ENCODE data around the gene FAM169A. TPM values are rescaled to one million over a fixed set of nuclear protein-coding genes. Genes with fewer than 3 reads are reported as not detected.

Gene FAM169A
- total RNA-seq, 1 experiment from 2014 or later = 63.1 TPM

DNA sequence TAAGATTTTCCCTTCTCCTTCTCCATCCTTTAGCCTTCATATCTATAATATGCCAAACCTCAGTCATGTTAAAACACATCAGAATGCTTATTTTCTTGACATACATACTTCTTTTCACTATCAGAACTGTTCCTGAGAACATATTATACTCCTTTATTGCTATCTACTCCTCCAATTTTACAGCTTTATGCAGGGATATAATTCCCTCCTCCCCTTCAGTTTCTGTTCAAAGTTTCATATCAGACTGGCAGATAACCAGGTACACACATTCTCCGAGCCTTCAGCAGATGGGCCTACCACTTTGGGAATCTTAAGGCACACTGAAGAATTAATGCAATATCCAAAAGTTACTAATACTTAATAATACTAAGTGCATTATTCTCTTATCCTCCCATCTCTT is 29.1 kb downstream of the FAM169A start:
- peaks cover 5% of the 10 kb centered on the region; the same call in 1 of the 2 replicates for H3K79me2 ChIP-seq (ENCODE audit: insufficient read depth, low read length)
- H2AFZ ChIP-seq (ENCODE audit: low read length) = no peak overlapping the region
- no peak overlapping the region for H3K27ac ChIP-seq (ENCODE audit: insufficient read length, low read depth, low read length)
- no peak overlapping the region for H3K14ac ChIP-seq (ENCODE audit: insufficient read depth, low read length)
- H3K4me2 ChIP-seq (ENCODE audit: insufficient read depth, insufficient read length, low read length) = no peak overlapping the region
- H2BK15ac ChIP-seq (ENCODE audit: low read depth, low read length) = no peak overlapping the region
- WGBS (ENCODE audit: extremely low coverage, insufficient read length, low lambda C conversion rate) = no CpG with 5 or more reads among the region's 1 CpG
- H3K9ac ChIP-seq (ENCODE audit: extremely low read depth, insufficient read length, low read length) = no peak overlapping the region
- Mint-ChIP-seq H3K36me3 (ENCODE audit: insufficient read depth in 1 of 3, low read depth in 3 of 3) (peaks cover 32 to 70% (median 44%) of the 10 kb centered on the region in 3 experiments; a peak in 6 of 7 replicates), H3K4me1 (peaks cover 20 to 22% of the 10 kb centered on the region in 2 experiments), H3K27me3 (ENCODE audit: low read depth) (no peaks in the 10 kb centered on the region), H3K4me3 (no peak overlapping the region), H3K9me3 (no peaks in the 10 kb centered on the region), H3K27ac (no peak overlapping the region; a peak in 2 of 7 replicates)
- no peak overlapping the region for H4K5ac ChIP-seq (ENCODE audit: insufficient read length, low read depth, low read length)
- H4K8ac ChIP-seq (replicated peaks; ENCODE audit: insufficient read length, low read depth, low read length) = no peak overlapping the region
- no peak overlapping the region for H2BK12ac ChIP-seq (ENCODE audit: insufficient read length, low read depth, low read length)
- no peak overlapping the region for H4K91ac ChIP-seq (ENCODE audit: insufficient read length, low read depth, low read length)
- no peak for DNase-seq
- no peaks in the 10 kb centered on the region for H3K9me3 ChIP-seq (ENCODE audit: control insufficient read depth, low read depth, low read length)
- no peak overlapping the region for H3T11ph ChIP-seq (ENCODE audit: low read length)
- no peak overlapping the region for H3K4ac ChIP-seq (ENCODE audit: low read depth, low read length)
- no peak overlapping the region for H2BK120ac ChIP-seq (ENCODE audit: low read depth, low read length, poor library complexity, severe bottlenecking)
- no peak overlapping the region for H3K23ac ChIP-seq (ENCODE audit: insufficient read length, low read depth, low read length)
- H2BK20ac ChIP-seq (ENCODE audit: low read depth, low read length, poor library complexity, severe bottlenecking) = no peak overlapping the region
- TF ChIP-seq, protein P1, sequence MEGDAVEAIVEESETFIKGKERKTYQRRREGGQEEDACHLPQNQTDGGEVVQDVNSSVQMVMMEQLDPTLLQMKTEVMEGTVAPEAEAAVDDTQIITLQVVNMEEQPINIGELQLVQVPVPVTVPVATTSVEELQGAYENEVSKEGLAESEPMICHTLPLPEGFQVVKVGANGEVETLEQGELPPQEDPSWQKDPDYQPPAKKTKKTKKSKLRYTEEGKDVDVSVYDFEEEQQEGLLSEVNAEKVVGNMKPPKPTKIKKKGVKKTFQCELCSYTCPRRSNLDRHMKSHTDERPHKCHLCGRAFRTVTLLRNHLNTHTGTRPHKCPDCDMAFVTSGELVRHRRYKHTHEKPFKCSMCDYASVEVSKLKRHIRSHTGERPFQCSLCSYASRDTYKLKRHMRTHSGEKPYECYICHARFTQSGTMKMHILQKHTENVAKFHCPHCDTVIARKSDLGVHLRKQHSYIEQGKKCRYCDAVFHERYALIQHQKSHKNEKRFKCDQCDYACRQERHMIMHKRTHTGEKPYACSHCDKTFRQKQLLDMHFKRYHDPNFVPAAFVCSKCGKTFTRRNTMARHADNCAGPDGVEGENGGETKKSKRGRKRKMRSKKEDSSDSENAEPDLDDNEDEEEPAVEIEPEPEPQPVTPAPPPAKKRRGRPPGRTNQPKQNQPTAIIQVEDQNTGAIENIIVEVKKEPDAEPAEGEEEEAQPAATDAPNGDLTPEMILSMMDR (conservative IDR thresholded peaks at IDR 0.05) = no peak
- peaks cover 4% of the 10 kb centered on the region for H3K79me1 ChIP-seq (ENCODE audit: insufficient read depth, low read depth, low read length, poor library complexity, severe bottlenecking)
- H4K20me1 ChIP-seq (ENCODE audit: control insufficient read depth, insufficient read depth, insufficient read length) = no peaks in the 10 kb centered on the region
- H3K4me1 ChIP-seq (ENCODE audit: insufficient read depth, low read length) = peaks cover 7% of the 10 kb centered on the region; the same call in 1 of the 2 replicates
- H3K23me2 ChIP-seq (ENCODE audit: insufficient read length, low read depth, low read length, poor library complexity, severe bottlenecking) = no peaks in the 10 kb centered on the region
- no peak overlapping the region for H2BK5ac ChIP-seq (ENCODE audit: insufficient read length, low read length)
- no peak overlapping the region for H3K18ac ChIP-seq (ENCODE audit: insufficient read length, low read depth, low read length)
- H3K27me3 ChIP-seq (ENCODE audit: insufficient read depth, low read length) = no peaks in the 10 kb centered on the region
- H2AK5ac ChIP-seq (ENCODE audit: insufficient read length, low read length) = no peak overlapping the region
- H3K56ac ChIP-seq (ENCODE audit: insufficient read length, low read depth, low read length) = no peak overlapping the region
